ENCODE results near the gene CACNG4.

The CACNG4 gene

DNA sequence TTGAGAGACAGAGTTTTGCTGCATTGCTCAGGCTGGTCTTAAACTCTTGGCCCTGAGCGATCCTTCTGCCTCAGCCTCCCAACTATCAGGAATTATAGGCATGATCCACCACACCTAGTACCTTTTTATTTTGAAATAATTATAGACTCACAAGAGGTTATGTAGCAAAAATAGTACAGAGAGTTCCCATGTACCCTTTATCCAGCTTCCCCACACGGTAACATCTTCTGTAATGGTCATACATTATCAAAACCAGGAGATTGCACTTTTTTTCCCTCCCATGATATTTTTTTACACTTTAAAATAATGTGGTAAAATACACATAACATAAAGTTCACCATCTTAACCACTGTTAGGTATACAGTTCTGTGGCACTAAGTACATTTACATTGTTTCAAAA, 28.8 kb upstream of the CACNG4 start:
- H3K4me3 ChIP-seq (ENCODE audit: low read depth, low read length), result no peak overlapping the region
- no peak for DNase-seq (ENCODE audit: low read depth)
- TF ChIP-seq, protein P1, sequence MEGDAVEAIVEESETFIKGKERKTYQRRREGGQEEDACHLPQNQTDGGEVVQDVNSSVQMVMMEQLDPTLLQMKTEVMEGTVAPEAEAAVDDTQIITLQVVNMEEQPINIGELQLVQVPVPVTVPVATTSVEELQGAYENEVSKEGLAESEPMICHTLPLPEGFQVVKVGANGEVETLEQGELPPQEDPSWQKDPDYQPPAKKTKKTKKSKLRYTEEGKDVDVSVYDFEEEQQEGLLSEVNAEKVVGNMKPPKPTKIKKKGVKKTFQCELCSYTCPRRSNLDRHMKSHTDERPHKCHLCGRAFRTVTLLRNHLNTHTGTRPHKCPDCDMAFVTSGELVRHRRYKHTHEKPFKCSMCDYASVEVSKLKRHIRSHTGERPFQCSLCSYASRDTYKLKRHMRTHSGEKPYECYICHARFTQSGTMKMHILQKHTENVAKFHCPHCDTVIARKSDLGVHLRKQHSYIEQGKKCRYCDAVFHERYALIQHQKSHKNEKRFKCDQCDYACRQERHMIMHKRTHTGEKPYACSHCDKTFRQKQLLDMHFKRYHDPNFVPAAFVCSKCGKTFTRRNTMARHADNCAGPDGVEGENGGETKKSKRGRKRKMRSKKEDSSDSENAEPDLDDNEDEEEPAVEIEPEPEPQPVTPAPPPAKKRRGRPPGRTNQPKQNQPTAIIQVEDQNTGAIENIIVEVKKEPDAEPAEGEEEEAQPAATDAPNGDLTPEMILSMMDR (conservative IDR thresholded peaks at IDR 0.05; ENCODE audit: low read depth, low read length), result no peak

DNA sequence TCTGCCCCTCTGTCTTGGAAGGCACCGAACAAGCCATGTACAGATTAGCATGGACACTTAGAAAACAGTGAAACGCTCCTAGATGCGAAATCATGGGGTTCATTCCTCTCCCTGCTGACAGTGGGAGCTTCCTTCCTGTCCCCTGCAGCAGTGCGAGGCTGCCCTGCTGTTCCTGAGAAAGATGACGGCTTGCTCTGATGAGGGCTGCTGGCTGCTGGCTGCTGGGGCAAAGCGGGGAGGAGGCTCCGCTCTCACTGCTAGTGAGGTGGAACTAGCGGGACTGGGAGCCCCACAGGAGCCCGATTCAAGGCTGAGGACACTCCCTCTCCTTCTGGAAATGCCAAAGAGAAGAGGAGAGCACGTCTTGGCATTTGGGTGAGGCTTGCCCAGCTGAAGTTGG, 25.9 kb upstream of the CACNG4 start:
- no peak for DNase-seq (ENCODE audit: low read depth)
- TF ChIP-seq, protein P1 (conservative IDR thresholded peaks at IDR 0.05; ENCODE audit: low read depth, low read length), result no peak
- H3K4me3 ChIP-seq (ENCODE audit: low read depth, low read length), result no peak overlapping the region

DNA sequence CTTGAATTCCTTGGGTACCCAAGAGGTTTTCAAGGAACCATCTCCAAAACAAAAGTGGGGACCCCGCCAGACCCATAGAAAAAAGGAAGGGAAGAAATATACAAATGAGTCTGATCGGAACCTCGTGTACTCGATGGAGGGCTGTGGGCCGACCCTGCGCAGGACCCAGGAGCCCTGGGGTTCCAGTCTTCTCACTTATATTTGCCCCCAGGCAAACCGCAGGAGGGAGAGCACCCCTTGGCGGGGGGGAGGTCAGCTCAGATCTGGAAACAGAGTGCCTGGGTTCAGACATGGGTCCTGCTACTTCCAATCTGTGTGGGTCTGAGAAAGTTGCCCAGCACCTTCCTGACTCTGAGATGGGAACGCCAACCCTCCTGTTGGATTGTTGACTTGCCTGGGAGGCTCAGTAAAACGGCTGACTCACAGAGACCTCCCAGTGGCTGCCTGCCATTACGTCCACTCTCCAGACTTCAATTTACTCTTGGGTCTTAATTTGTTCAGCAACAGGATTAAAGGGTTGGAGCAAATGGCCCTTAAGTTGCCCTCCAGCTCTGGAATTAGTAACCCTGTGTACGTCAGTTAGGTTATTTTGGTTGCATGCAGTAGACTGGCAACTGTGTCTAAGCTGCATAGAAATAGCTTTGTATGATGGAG, 24.9 kb upstream of the CACNG4 start:
- TF ChIP-seq, protein P1 (conservative IDR thresholded peaks at IDR 0.05; ENCODE audit: low read depth, low read length), result no peak
- DNase-seq (ENCODE audit: low read depth), result no peak
- no peak overlapping the region for H3K4me3 ChIP-seq (ENCODE audit: low read depth, low read length)

DNA sequence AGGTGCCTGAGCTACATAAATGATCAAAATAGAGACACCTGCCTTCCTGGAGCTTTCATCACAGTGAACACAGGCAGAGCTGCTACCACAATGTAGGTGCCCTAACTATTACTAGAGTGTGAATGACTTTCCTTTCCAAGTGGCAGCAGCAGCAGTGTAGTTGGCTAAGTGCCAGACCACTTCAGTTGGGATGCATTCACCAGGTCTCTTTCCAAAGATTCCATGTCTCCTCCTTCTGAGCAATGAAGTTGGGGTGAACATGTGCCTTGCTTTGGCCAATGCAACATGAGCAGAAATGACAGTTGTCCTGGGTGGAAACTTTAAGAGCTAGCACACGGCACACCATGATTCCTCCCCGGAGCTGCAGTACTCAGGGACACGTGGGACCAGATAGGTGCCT, 23.3 kb upstream of the CACNG4 start:
- no peak overlapping the region for H3K4me3 ChIP-seq (ENCODE audit: low read depth, low read length)
- no peak for DNase-seq (ENCODE audit: low read depth)
- TF ChIP-seq, protein P1 (conservative IDR thresholded peaks at IDR 0.05; ENCODE audit: low read depth, low read length), result no peak

DNA sequence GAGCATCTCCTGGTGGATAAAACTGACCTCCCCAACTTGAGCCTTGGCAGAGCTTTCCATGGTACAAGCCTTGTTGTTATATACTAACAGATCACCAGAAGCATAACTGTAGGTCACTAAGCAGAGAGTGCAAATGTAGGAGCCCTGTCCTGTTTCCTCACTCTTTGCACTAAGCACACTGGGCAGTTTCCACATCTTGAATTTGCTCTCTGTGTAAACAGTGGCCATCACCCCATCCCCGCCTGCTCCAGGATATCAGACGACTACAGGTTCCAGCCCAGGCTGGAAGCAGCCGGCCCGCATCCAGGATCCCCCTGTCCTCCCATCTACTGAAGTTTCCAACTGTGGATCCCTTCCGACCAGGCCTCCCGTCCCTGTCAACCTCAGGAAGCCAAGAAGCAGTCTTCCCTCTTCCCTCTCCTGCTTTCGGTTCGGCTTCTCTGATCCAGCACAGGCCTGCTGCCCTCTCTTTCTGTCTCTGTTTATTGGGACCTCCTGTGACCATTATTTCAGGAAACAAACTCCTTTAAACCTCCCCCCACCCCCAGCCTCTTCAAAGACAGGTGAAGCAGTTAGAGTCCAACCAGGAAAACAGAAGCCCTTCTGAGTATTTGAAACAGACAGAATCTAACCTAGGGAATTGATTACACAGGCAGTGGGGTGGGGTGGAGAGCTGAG, 22.6 kb upstream of the CACNG4 start:
- TF ChIP-seq, protein P1 (conservative IDR thresholded peaks at IDR 0.05; ENCODE audit: low read depth, low read length), result no peak
- no peak for DNase-seq (ENCODE audit: low read depth)
- no peak overlapping the region for H3K4me3 ChIP-seq (ENCODE audit: low read depth, low read length)

DNA sequence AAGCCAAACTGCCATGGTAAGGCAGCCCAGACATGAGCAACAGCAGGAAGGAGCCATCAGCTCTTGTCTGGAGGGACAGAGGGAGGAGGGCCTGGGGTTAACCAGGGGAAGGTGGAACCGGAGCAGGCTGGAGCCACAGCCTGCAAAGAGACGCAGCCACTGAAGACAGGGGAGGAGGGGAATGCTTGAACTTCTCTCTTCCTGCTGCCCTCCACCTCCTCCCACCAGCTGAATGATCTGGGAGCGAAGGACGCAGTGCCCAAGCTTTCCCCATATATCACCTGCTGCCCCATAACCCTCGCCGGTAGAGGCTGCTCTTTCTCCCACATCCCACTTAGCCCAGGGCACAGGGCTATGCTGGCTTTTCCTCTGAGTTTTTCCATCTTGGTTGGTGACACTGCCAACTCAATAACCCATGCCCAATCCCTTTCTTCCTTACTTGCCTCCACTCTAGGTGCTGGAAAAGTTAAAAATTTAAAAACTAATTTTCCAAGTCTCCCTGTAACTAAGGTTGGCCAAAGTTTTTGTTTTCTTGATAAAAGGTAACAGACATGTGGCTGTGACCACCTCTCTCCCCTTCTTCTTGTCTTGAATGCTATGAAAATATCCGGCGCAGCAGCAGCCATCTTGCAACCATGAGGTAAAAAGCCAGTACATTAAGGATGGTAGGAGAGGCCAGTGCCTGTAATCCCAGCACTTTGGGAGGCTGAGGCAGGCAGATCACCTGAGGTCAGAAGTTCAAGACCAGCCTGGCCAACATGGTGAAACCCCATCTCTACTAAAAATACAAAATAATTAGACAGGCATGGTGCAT, 21.8 kb upstream of the CACNG4 start:
- TF ChIP-seq, protein P1 (conservative IDR thresholded peaks at IDR 0.05; ENCODE audit: low read depth, low read length), result no peak
- no peak overlapping the region for H3K4me3 ChIP-seq (ENCODE audit: low read depth, low read length)
- no peak for DNase-seq (ENCODE audit: low read depth)
